ENCODE results near the gene BDH1.

DNA sequence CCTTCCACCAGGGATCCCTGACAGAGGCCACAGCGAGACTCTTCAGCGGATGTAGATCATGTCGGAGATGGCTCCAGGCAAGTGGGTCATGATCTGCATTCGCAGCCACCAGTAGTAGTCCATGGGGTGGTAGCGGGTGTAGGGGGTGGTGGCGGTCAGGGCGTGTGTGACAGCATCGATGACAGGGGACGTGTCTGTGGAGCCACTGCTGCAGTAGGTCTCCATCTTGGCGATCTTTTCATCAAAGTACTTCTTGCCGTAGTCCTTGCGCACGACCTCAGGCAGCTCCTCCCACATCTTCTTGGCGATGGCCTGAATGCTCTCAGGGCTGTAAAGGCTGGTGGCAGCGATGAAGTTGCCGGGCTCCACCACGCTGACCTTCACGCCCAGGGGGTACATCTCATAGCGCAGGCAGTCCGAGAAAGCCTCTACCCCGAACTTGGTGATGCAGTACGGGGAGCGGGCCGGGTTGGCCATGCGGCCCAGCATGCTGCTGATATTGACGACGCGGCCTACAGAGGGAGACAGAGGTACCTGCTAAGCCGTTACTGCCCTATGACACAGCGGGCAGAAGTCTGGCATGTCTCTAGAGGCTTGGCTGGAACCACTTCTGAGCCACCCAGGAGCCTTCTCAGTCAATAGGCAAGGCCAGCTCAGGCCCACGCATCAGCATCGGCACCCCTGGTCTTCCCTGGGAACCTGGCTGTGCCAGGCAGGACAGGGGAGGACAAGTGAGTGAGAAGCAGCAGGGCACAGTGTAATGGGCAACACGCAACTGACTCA lies 43.7 kb downstream of the BDH1 start:
- TF ChIP-seq, protein P1, sequence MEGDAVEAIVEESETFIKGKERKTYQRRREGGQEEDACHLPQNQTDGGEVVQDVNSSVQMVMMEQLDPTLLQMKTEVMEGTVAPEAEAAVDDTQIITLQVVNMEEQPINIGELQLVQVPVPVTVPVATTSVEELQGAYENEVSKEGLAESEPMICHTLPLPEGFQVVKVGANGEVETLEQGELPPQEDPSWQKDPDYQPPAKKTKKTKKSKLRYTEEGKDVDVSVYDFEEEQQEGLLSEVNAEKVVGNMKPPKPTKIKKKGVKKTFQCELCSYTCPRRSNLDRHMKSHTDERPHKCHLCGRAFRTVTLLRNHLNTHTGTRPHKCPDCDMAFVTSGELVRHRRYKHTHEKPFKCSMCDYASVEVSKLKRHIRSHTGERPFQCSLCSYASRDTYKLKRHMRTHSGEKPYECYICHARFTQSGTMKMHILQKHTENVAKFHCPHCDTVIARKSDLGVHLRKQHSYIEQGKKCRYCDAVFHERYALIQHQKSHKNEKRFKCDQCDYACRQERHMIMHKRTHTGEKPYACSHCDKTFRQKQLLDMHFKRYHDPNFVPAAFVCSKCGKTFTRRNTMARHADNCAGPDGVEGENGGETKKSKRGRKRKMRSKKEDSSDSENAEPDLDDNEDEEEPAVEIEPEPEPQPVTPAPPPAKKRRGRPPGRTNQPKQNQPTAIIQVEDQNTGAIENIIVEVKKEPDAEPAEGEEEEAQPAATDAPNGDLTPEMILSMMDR (optimal IDR thresholded peaks at IDR 0.05 in 1 of 3, IDR thresholded peaks at IDR 0.05 in 1 of 3, conservative IDR thresholded peaks at IDR 0.05 in 1 of 3; ENCODE audit: extremely low read depth in 1 of 3, insufficient read depth in 2 of 3, low read length in 3 of 3): no peak
- TF ChIP-seq EZH2 (IDR thresholded peaks at IDR 0.05; ENCODE audit: low read length): no peak
